DND-41 (cell line): ENCODE measurements around the gene VEGFC.

Source experiments
- ATAC-seq: fragments of 200-7000 bp; cut with Tn5 transposase; 3 replicates; pipeline ENCODE4 v1.9.1; 2021; ENCODE audit warnings: low read depth; ENCODE audit not compliant: insufficient read depth
- DNase-seq: peaks from one replicate; pipeline ENCODE4 v3.0.0-alpha.2; 2020
- H2AFZ ChIP-seq: 2 replicates; pipeline ENCODE4 v1.6.0; 2012; ENCODE audit warnings: low read depth, low read length
- H3K27ac ChIP-seq: 2 replicates; pipeline ENCODE4 v1.5.1; 2012; ENCODE audit warnings: low read length, inconsistent platforms
- H3K27me3 ChIP-seq: fragments of 200-600 bp; sonication (generic); 2 replicates; pipeline ENCODE4 v1.6.0; 2012; ENCODE audit warnings: low read length, mild to moderate bottlenecking, inconsistent platforms; ENCODE audit not compliant: insufficient read depth, poor library complexity
- H3K36me3 ChIP-seq: 2 replicates; pipeline ENCODE4 v1.5.1; 2012; ENCODE audit warnings: low read length, inconsistent platforms; ENCODE audit not compliant: insufficient read depth
- H3K4me1 ChIP-seq: 2 replicates; pipeline ENCODE4 v1.5.1; 2012; ENCODE audit warnings: mild to moderate bottlenecking, low read length; ENCODE audit not compliant: insufficient read depth
- H3K4me2 ChIP-seq: 2 replicates; pipeline ENCODE4 v1.6.0; 2012; ENCODE audit warnings: mild to moderate bottlenecking, moderate library complexity, low read length, inconsistent platforms; ENCODE audit not compliant: insufficient read depth
- H3K4me3 ChIP-seq, 2 experiments: fragments of 200-600 bp in 1 of 2; shearing (Covaris generic) in 1 of 2; 2 replicates each; pipeline ENCODE4 v1.5.1; 2012 to 2016; ENCODE audit warnings: inconsistent platforms in 2 of 2, low read length in 2 of 2, mild to moderate bottlenecking in 2 of 2, low read depth in 1 of 2, moderate library complexity in 1 of 2
- H3K79me2 ChIP-seq: 2 replicates; pipeline ENCODE4 v1.6.0; 2012; ENCODE audit warnings: low read length, inconsistent platforms; ENCODE audit not compliant: insufficient read depth
- H3K9ac ChIP-seq: 2 replicates; pipeline ENCODE4 v1.6.0; 2012; ENCODE audit warnings: low read depth, mild to moderate bottlenecking, inconsistent platforms, low read length, moderate library complexity
- H3K9me3 ChIP-seq: 2 replicates; pipeline ENCODE4 v1.5.1; 2012; ENCODE audit warnings: low read length, moderate library complexity, mild to moderate bottlenecking, inconsistent platforms; ENCODE audit not compliant: insufficient read depth, severe bottlenecking
- H4K20me1 ChIP-seq: 2 replicates; pipeline ENCODE4 v1.6.0; 2012; ENCODE audit warnings: low read length; ENCODE audit not compliant: insufficient read depth
- EZH2 ChIP-seq: IDR thresholded peaks from 3 replicates; pipeline ENCODE4 v1.6.1; 2012; ENCODE audit warnings: borderline replicate concordance, low read depth, mild to moderate bottlenecking, moderate library complexity, low read length, inconsistent platforms; ENCODE audit not compliant: severe bottlenecking
- TF ChIP-seq, protein P1 (sequence below): IDR thresholded peaks from 2 replicates; pipeline ENCODE4 v1.5.1; 2012; ENCODE audit warnings: borderline replicate concordance, low read length, moderate library complexity, mild to moderate bottlenecking; ENCODE audit not compliant: poor library complexity, severe bottlenecking; ENCODE audit errors: extremely low read depth

Gene VEGFC

DNA sequence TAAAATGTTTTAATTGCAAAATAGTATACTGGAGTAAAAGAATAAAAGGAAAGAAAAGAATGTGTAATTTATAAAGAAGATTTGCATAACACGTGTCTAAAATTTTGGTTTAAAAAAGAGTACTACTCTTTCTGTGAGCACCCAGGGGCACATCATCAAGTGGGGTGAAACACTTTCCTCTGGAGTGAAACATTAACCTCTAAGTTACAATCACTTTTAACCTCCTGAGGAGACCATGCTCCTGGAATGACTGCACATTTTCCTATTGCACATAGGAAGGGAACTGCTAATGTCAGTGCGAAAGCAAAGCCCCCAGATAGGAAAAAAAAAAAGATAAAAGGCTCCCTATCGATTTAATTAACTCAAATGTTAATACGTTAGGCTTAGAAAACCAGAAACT, 13.3 kb downstream of the VEGFC start:
- H4K20me1 ChIP-seq, result no peaks in the 10 kb centered on the region
- no peak overlapping the region for H2AFZ ChIP-seq
- no peak overlapping the region for H3K9ac ChIP-seq
- no peaks in the 10 kb centered on the region for H3K27me3 ChIP-seq
- ATAC-seq (no peak), DNase-seq (no peak)
- H3K36me3 ChIP-seq, result 0 out of 2 replicates have a peak, but pooled peaks cover 4% of the 10 kb centered on the region
- no peak overlapping the region for H3K4me2 ChIP-seq
- H3K4me3 ChIP-seq, result no peak overlapping the region
- H3K9me3 ChIP-seq, result no peaks in the 10 kb centered on the region
- TF ChIP-seq, protein P1, sequence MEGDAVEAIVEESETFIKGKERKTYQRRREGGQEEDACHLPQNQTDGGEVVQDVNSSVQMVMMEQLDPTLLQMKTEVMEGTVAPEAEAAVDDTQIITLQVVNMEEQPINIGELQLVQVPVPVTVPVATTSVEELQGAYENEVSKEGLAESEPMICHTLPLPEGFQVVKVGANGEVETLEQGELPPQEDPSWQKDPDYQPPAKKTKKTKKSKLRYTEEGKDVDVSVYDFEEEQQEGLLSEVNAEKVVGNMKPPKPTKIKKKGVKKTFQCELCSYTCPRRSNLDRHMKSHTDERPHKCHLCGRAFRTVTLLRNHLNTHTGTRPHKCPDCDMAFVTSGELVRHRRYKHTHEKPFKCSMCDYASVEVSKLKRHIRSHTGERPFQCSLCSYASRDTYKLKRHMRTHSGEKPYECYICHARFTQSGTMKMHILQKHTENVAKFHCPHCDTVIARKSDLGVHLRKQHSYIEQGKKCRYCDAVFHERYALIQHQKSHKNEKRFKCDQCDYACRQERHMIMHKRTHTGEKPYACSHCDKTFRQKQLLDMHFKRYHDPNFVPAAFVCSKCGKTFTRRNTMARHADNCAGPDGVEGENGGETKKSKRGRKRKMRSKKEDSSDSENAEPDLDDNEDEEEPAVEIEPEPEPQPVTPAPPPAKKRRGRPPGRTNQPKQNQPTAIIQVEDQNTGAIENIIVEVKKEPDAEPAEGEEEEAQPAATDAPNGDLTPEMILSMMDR, result no peak
- H3K4me1 ChIP-seq, result no peaks in the 10 kb centered on the region
- H3K27ac ChIP-seq, result no peak overlapping the region
- no peaks in the 10 kb centered on the region for H3K79me2 ChIP-seq

DNA sequence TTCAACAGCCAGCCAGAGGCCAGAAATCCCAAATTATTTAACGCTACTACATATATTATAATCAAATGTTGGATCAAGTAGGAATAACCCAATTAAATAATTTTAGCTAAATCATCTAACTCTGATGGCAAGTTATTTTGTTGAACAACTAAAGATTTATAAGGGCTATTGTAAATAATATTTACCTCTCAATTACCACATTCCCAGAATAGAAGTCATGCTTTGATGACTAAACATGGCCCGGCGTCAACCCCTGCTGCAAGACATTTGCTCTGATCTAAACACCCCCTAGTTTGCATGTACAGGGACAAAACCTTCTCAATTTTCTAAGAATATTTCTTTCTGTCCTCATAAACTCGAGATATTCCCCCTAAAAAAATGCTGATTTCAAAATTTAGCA, 14.2 kb downstream of the VEGFC start:
- Histone ChIP-seq H3K4me2 (no peak overlapping the region), H4K20me1 (no peaks in the 10 kb centered on the region), H3K79me2 (no peaks in the 10 kb centered on the region), H3K27ac (no peak overlapping the region), H3K9ac (no peak overlapping the region), H3K4me1 (no peaks in the 10 kb centered on the region), H3K36me3 (0 out of 2 replicates have a peak, but pooled peaks cover 4% of the 10 kb centered on the region), H3K4me3 (no peak overlapping the region), H2AFZ (no peak overlapping the region), H3K27me3 (no peaks in the 10 kb centered on the region), H3K9me3 (no peaks in the 10 kb centered on the region)
- DNase-seq, result no peak
- ATAC-seq, result no peak
- TF ChIP-seq EZH2, result no peak

DNA sequence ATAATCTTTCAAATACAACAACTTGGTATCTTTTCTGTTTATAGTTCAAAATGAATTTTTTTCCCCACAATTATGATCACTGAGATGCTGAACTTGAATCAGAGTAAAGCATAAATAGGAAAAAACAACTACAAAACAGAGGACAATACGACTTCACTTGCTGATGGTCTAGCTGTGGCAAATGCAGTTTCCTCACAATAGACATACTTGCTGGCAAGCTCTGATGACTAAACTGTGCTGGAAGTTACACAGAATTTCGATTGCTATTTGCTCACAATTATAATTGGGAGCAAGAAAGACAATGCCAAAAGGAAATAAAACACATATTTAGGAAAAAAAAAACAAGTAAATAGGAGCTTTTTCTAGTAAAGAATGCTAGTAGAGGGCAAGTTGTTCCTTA, 14.7 kb downstream of the VEGFC start:
- H4K20me1 ChIP-seq, result no peaks in the 10 kb centered on the region
- no peaks in the 10 kb centered on the region for H3K4me1 ChIP-seq
- no peak overlapping the region for H3K4me2 ChIP-seq
- H3K79me2 ChIP-seq, result no peaks in the 10 kb centered on the region
- no peak for TF ChIP-seq EZH2
- TF ChIP-seq, protein P1, result no peak
- no peaks in the 10 kb centered on the region for H3K27me3 ChIP-seq
- no peak for ATAC-seq
- H3K27ac ChIP-seq, result no peak overlapping the region
- H3K4me3 ChIP-seq, result no peak overlapping the region
- no peak for DNase-seq
- H2AFZ ChIP-seq, result no peak overlapping the region
- no peak overlapping the region for H3K9ac ChIP-seq
- no peaks in the 10 kb centered on the region for H3K9me3 ChIP-seq
- 0 out of 2 replicates have a peak, but pooled peaks cover 4% of the 10 kb centered on the region for H3K36me3 ChIP-seq

DNA sequence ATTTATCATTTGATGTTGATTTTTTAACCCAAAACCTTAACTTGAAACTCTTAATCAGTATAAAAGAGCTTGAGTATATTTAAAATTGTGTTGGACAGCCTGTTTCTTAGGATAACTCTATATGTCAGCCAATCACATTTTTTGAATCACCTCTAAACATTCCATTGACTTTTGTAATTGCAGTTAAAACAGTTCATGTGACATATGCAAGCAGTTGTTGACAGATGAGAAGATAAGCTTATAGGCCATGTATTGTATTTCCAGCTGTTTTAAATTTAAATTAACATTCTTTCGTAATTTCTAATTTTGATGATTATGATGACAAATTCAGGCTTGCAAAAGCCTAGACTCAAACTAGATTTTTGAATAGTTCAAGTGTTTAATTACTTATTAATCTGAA, 17.4 kb downstream of the VEGFC start:
- TF ChIP-seq EZH2, result no peak
- TF ChIP-seq, protein P1, result no peak
- H3K9me3 ChIP-seq, result no peaks in the 10 kb centered on the region
- H4K20me1 ChIP-seq, result no peaks in the 10 kb centered on the region
- H3K36me3 ChIP-seq, result 0 out of 2 replicates have a peak, but pooled peaks cover 4% of the 10 kb centered on the region
- H3K4me2 ChIP-seq, result no peak overlapping the region
- ATAC-seq (no peak), DNase-seq (no peak)
- no peak overlapping the region for H3K4me3 ChIP-seq
- no peak overlapping the region for H3K27ac ChIP-seq
- no peaks in the 10 kb centered on the region for H3K79me2 ChIP-seq
- no peak overlapping the region for H3K9ac ChIP-seq
- no peaks in the 10 kb centered on the region for H3K27me3 ChIP-seq
- H3K4me1 ChIP-seq, result no peaks in the 10 kb centered on the region
- H2AFZ ChIP-seq, result no peak overlapping the region
